Natural killer cell (primary cell): Measurements from ENCODE around the gene DENND1A. TPM values are rescaled to one million over a fixed set of nuclear protein-coding genes. Genes with fewer than 3 reads are reported as not detected.

ENCODE experiments used
- ATAC-seq, 3 donors: fragments of 150-1000 bp in 2 of 3; fragments of 200-7000 bp in 1 of 3; cut with Tn5 transposase; 1 replicate in 1 of 3; 2 replicates in 2 of 3; pipeline ENCODE4 v1.10.0; 2021; ENCODE audit warnings: mild to moderate bottlenecking in 2 of 3, moderate library complexity in 2 of 3
- DNase-seq, 2 donors: peaks; one replicate each; pipeline versions ENCODE4 v3.0.0 to v3.0.0-alpha.2; 2013 to 2021; ENCODE audit warnings: mixed read lengths in 1 of 2
- H3K27ac ChIP-seq: one replicate; pipeline ENCODE4 v1.5.1; 2013; ENCODE audit warnings: mild to moderate bottlenecking, low read length
- H3K27me3 ChIP-seq: one replicate; pipeline ENCODE4 v1.6.1; 2013; ENCODE audit warnings: low read length; ENCODE audit not compliant: control insufficient read depth, insufficient read depth
- H3K36me3 ChIP-seq: one replicate; pipeline ENCODE4 v1.6.1; 2013; ENCODE audit warnings: low read length; ENCODE audit not compliant: control insufficient read depth, insufficient read depth
- H3K4me1 ChIP-seq: one replicate; pipeline ENCODE4 v1.6.1; 2013; ENCODE audit warnings: low read length; ENCODE audit not compliant: control insufficient read depth, insufficient read depth
- H3K4me3 ChIP-seq: one replicate; pipeline ENCODE4 v1.5.1; 2013; ENCODE audit warnings: low read length
- H3K9me3 ChIP-seq: one replicate; pipeline ENCODE4 v1.6.1; 2013; ENCODE audit warnings: low read length; ENCODE audit not compliant: control insufficient read depth, insufficient read depth
- H3K27ac Mint-ChIP-seq, 2 donors: one replicate each; pipeline ENCODE4 v1.8.0; 2022; ENCODE audit warnings: mild to moderate bottlenecking in 2 of 2, mixed read lengths in 2 of 2, moderate library complexity in 1 of 2
- H3K27me3 Mint-ChIP-seq, 2 donors: one replicate each; pipeline ENCODE4 v1.8.0; 2022; ENCODE audit warnings: low read depth in 2 of 2, mixed read lengths in 2 of 2
- H3K36me3 Mint-ChIP-seq: one replicate; pipeline ENCODE4 v1.8.0; 2022; ENCODE audit warnings: mixed read lengths
- H3K4me1 Mint-ChIP-seq, 2 donors: one replicate each; pipeline ENCODE4 v1.8.0; 2022; ENCODE audit warnings: mixed read lengths in 2 of 2
- H3K4me3 Mint-ChIP-seq: one replicate; pipeline ENCODE4 v1.8.0; 2022; ENCODE audit warnings: mild to moderate bottlenecking, moderate library complexity, mixed read lengths
- H3K9me3 Mint-ChIP-seq, 2 donors: one replicate each; pipeline ENCODE4 v1.8.0; 2022; ENCODE audit warnings: mixed read lengths in 2 of 2
- WGBS: methylation state at CpG from one replicate; pipeline ENCODE4 v1.1.7; 2013; ENCODE audit warnings: missing lambda C conversion rate; ENCODE audit not compliant: insufficient coverage; 5-methylcytosine and 5-hydroxymethylcytosine counted together
- intact Hi-C: fragments of 100-400 bp; cut with micrococcal nuclease; formaldehyde crosslinking; loops from one replicate; pipeline ENCODE4 v1.14.2; 2022
- total RNA-seq, 4 donors: library from RNA; stranded (reverse); fragments of 120-200 nt in 1 of 4; gene quantifications; one replicate each; pipeline versions ENCODE4 v1.2.3 to v1.2.4, GENCODE V29; 2013 to 2022
- TF ChIP-seq, protein P1 (sequence below): fragments of 200-600 bp; IDR thresholded peaks from one replicate; pipeline ENCODE4 v1.8.0; 2022; ENCODE audit warnings: antibody characterized with exemption

DENND1A gene
- total RNA-seq, 3 donors from 2014 or later (not counting 1 experiment from before 2014, with no cell fraction given) = 27.8 to 37.6 (median 30.9) TPM

DNA sequence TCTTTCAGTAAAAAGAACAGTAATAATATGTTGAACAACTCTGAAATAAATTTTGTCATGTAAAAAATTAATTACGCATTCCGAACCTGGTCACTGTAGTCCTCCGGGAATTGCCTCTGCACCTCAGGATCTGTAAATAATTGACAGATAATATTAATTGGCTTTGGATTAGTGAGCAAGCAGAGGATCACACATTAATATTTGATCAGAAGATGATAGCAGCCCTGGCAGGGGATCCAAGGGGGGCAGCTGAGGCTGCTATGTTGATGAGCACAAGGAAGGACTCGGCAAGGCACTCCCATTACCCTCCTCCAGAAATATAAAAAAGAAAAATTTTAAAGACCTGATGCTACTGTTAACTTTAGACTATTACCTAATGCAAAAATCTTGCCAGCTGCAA is 137.4 kb downstream of the DENND1A start:
- peaks cover 17 to 23% of the 10 kb centered on the region in 2 donors for H3K4me1 Mint-ChIP-seq

DNA sequence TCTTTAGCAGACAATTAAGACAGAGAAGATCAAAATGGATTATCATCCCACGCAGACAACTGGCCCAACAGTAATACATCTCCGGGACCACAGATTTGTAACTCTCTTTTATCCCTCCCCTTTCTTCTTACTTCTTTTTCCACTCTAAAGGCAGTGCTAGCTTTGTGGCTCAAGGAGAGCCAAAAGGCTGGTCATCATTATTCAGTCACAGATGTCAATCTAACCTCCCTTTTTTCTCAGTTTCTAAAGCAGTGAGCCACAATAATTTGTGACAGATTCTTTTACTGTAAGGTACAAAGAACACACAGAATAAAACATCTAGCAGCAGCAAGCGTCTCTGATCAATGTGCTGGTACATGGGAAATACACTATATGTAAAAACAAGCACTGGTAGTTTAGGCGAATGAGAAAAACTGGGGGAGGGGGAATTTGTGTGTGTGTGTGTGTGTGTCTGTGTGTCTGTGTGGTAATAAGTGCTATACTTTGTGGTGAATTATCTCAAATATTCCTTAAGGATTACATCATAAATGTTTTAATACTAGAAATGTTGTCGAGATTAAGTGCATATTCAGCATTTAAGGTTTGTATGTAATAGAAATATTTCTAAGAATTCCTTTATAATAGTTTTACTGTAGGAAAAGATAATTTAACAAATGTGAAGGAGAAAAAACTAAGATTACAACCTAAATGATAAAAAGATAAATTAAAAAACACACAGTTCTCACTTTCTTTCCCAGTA is 140.2 kb downstream of the DENND1A start:
- H3K27me3 ChIP-seq = no peaks in the 10 kb centered on the region
- H3K4me1 ChIP-seq = no peaks in the 10 kb centered on the region
- H3K36me3 ChIP-seq = no peaks in the 10 kb centered on the region
- Mint-ChIP-seq H3K4me1 (peaks cover 7 to 8% of the 10 kb centered on the region in 2 donors), H3K27ac (no peak overlapping the region), H3K27me3 (no peaks in the 10 kb centered on the region), H3K36me3 (peaks cover 6% of the 10 kb centered on the region), H3K9me3 (no peaks in the 10 kb centered on the region), H3K4me3 (no peak overlapping the region)
- intact Hi-C loops = no loop called here
- H3K27ac ChIP-seq = no peak overlapping the region
- no peak overlapping the region for H3K4me3 ChIP-seq
- TF ChIP-seq, protein P1, sequence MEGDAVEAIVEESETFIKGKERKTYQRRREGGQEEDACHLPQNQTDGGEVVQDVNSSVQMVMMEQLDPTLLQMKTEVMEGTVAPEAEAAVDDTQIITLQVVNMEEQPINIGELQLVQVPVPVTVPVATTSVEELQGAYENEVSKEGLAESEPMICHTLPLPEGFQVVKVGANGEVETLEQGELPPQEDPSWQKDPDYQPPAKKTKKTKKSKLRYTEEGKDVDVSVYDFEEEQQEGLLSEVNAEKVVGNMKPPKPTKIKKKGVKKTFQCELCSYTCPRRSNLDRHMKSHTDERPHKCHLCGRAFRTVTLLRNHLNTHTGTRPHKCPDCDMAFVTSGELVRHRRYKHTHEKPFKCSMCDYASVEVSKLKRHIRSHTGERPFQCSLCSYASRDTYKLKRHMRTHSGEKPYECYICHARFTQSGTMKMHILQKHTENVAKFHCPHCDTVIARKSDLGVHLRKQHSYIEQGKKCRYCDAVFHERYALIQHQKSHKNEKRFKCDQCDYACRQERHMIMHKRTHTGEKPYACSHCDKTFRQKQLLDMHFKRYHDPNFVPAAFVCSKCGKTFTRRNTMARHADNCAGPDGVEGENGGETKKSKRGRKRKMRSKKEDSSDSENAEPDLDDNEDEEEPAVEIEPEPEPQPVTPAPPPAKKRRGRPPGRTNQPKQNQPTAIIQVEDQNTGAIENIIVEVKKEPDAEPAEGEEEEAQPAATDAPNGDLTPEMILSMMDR = no peak
- WGBS = 92% methylated on average over 3 of the region's 5 CpGs
- no peak for DNase-seq
- H3K9me3 ChIP-seq = no peaks in the 10 kb centered on the region
- ATAC-seq = no peak

More for the DNA sequence above, 137.4 kb downstream of the DENND1A start:
- H3K36me3 Mint-ChIP-seq = peaks cover 6% of the 10 kb centered on the region
- ATAC-seq (no peak), DNase-seq (no peak)
- no peak overlapping the region for H3K27ac ChIP-seq
- no peaks in the 10 kb centered on the region for H3K36me3 ChIP-seq
- no peaks in the 10 kb centered on the region for H3K4me1 ChIP-seq
- no peaks in the 10 kb centered on the region for H3K9me3 ChIP-seq
- no peak overlapping the region for H3K4me3 Mint-ChIP-seq
- H3K27me3 ChIP-seq = no peaks in the 10 kb centered on the region
- TF ChIP-seq, protein P1 = no peak
- no peak overlapping the region for H3K27ac Mint-ChIP-seq
- H3K9me3 Mint-ChIP-seq = no peaks in the 10 kb centered on the region
- H3K27me3 Mint-ChIP-seq = no peaks in the 10 kb centered on the region
- 100% methylated on average over 3 of the region's 4 CpGs for WGBS
- intact Hi-C loops = no loop called here
- H3K4me3 ChIP-seq = no peak overlapping the region

DNA sequence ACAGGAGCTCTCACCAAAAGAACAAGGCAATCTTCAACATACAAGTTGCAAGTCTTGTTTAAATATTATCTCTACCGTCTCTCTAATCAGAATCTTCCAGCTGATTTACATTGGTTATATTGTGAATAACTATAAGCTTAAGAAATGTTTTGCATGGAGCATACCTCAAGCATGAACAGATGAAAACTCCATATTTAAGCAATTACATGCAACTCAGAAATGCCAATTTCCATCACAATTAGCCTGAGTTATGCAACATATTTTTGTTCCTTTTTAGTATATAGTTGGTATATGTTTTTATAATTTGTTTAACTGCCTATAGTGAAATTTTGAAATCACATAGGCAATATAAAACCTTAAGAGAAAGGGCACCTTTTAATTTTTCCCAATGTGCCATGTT is 142.5 kb downstream of the DENND1A start:
- H3K4me1 Mint-ChIP-seq = no peaks in the 10 kb centered on the region

More for the DNA sequence above, 142.5 kb downstream of the DENND1A start:
- ATAC-seq (no peak), DNase-seq (no peak)
- Histone ChIP-seq H3K9me3 (no peaks in the 10 kb centered on the region), H3K4me3 (no peak overlapping the region), H3K27ac (no peak overlapping the region), H3K27me3 (no peaks in the 10 kb centered on the region), H3K4me1 (no peaks in the 10 kb centered on the region), H3K36me3 (no peaks in the 10 kb centered on the region)
- Mint-ChIP-seq H3K36me3 (peaks cover 5% of the 10 kb centered on the region), H3K27ac (no peak overlapping the region), H3K4me3 (no peak overlapping the region), H3K9me3 (no peaks in the 10 kb centered on the region), H3K27me3 (no peaks in the 10 kb centered on the region)
- TF ChIP-seq, protein P1 = no peak
- no CpG with 5 or more reads among the region's 1 CpG for WGBS
- intact Hi-C loops = no loop called here
